Kidney glomerular epithelial cell (primary cell): ENCODE results near the gene GTF2H2C.
A peak's percentile ranks its signal among the peaks of the same experiment; 100 is the strongest.
"Not testable (repeated sequence)": the region's sequence is repeated elsewhere in the genome, so short reads cannot be mapped to it uniquely, and the experiment has no call there.

Source experiments
- DNase-seq: peaks from one replicate; lab custom pipeline; 2025; lab: John Stamatoyannopoulos, UW

GTF2H2C gene

DNA sequence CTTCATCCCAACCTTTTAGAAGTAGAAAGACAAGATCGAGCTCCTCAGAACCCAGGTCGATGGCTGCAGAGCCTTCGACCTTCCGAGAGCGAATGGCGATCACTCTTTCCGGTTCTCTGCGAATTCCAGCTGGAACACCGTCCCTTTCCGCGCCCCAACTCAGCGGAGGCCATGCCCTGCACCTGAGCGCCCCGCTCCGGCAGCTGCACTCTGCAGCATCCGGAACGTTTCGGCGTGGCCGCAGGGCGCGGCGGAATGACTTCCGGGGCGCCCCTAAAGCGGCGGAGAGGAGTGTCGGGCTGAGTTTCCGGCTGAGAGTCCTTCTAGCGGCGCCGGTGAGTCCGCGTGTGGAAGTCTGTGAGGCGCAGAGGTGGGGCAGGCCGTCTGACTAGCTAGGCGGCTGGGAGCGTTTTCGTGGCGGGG lies at the start of gene GTF2H2C:
GTF2H2C (plus strand) TSS at position 284 of the 423 bp plus-strand sequence. CDS start 4,942 bp downstream, outside the sequence.
- DNase-seq: not testable (repeated sequence)

DNA sequence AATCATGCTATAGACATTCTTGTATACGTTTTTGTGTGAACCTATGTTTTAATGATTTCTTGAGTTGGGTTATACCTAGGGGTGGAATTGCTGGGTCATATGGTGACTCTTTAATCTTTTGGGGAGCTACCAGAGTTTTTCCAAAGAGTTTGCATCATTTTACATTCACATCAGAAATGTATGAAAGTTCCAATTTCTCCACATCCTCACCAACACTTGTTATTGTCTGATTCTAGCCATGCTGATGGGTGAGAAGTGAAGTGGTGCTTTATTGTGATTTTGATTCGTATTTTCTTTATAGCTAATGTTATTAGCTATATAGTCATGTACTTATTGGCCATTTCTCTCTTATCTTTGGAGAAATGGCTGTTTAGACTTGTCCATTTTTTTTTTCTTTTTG lies 49.3 kb upstream of the GTF2H2C start:
- no peak for DNase-seq

DNA sequence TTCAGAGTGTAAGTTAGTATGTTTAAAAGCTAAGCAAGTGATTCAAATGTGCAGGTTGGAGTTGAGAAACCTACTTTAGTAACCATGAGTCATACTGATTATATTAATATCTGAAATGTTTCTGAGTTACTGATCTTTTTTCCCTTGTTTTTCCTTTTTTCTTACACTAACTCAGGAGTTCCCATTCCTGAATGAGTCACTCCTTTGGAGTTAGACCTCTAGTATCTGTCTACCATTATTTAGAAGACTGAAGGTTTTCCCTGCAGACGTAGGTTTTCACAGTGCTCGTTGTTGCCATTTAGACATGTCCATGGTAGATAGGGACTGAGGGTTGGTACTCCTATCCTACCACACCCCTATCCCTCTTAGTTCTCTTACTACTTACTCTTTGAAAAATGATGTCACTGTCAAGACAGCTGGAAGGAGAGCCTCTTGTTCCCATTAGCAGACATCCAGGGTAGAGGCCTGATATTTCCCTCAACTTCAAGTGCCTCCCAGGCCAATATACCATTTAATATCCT lies 47.2 kb upstream of the GTF2H2C start:
- DNase-seq: peak; percentile 44

DNA sequence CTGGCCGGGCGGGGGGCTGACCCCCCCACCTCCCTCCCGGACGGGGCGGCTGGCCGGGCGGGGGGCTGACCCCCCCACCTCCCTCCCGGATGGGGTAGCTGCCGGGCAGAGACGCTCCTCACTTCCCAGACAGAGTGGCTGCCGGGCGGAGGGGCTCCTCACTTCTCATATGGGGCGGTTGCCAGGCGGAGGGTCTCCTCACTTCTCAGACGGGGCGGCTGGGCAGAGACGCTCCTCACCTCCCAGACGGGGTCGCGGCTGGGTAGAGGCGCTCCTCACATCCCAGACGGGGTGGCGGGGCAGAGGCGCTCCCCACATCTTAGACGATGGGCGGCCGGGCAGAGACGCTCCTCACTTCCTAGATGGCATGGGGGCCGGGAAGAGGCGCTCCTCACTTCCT lies 44.4 kb upstream of the GTF2H2C start:
- not testable (repeated sequence) for DNase-seq

DNA sequence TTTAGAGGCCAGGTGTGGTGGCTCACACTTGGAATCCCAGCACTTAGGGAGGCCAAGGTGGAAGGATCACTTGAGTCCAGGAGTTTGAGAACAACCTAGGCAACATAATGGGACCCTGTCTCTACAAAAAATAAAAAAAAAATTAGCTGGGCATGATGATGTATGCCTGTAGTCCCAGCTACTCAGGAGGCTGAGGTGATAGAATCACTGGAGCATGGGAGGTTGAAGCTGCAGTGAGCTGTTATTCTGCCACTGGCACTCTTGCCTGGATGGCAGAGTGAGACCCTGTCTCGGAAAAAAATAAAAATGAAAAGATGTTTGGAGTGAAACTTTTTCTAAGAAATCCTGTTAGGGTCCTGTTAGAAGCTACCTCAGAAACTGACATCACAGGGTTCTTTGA lies 43.2 kb upstream of the GTF2H2C start:
- no peak for DNase-seq

DNA sequence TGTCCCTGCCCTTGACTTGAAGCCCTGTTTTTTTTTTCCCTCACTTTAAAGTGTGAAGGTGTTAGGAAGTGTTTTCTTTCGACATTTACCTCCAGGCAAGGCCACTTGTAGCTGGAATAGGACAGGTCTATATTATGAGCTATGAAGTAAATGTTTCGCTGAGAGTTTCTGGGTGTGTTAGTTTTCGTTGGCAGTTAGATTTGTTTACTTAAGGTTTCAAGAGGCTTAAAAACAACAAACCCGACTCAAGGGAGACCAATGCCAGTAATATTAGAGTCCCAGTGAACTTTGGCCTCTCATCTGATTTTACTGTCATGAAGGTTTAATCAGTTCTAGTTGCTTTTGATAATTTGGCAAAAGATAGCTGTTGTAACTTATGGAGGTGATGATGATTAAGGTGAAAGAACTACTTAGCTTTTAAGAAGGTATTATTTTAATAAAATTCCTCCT lies 42.2 kb upstream of the GTF2H2C start:
- DNase-seq: peak; percentile 50

DNA sequence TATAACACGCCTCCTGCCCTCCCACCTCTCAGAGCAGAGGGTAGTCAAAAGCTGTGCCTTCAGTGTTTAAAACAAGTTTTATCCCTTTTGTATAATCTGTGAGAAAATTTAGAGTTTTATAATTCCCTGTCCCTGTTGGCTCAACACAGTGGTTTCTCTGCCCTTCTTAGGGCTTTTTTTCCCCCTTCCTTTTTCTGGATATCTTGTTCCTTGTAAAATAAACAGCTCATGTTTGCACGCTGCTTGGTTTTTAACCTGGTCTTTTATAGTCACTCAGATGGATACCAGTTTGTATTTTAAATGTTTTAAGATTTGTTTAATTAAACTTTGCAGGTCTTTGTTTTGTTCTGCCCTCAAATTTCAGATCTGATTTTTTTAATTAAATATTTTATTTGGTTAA lies 40.7 kb upstream of the GTF2H2C start:
- DNase-seq: no peak

DNA sequence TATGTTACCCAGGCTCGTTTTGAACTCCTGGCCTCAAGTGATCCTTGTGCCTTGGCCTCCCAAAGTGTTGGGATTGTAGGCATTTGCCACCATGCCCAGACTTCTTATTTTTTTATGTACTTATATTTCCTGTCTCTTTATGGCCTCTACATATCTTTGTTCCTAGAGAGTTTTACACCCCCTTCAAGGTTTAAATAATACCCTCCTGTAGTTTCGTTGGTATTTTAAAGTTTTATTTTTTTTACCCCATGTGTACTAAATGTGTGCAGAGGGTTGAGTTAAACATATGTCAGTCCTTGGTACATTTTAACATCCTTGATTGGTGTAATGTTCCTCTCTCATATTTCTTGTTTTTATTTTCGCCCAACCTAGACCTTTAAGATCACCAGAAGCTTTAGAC lies 38.0 kb upstream of the GTF2H2C start:
- no peak for DNase-seq

DNA sequence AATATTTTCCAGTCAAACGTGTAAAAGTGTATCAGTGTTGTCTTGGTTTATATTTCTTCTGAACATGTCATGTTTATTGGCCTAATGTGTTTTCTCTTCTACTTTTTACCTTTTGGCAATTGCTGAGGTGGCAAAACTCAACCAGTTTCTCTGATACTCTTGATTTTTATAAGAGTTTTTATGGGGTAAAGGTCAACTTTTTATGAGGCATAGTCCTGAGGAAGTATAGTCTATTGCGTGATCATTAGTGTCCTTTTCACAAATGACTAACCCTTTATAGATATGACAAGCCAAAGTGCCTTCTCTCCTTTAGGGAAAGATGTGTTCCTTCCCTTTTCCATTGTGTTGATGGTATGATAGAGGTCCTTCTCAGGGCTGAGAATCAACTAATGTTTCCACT lies 34.5 kb upstream of the GTF2H2C start:
- no peak for DNase-seq

DNA sequence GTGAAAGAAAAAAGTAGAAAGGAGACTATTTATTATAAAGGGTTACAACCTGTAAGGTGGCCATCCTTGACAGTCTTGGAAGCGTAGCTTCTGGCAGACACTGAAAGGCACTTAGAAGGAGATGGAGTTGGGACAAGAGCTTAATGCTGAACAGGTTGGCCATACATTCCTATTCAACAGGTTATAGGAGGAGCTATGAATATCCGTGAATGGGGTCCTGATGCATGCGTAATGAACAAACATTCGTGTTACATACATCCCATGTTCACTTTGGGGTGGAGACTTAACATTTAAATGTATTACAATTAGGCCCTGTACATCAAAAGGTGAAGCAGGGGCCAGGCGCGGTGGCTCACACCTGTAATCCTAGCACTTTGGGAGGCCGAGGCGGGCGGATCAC lies 33.3 kb upstream of the GTF2H2C start:
- DNase-seq: no peak

DNA sequence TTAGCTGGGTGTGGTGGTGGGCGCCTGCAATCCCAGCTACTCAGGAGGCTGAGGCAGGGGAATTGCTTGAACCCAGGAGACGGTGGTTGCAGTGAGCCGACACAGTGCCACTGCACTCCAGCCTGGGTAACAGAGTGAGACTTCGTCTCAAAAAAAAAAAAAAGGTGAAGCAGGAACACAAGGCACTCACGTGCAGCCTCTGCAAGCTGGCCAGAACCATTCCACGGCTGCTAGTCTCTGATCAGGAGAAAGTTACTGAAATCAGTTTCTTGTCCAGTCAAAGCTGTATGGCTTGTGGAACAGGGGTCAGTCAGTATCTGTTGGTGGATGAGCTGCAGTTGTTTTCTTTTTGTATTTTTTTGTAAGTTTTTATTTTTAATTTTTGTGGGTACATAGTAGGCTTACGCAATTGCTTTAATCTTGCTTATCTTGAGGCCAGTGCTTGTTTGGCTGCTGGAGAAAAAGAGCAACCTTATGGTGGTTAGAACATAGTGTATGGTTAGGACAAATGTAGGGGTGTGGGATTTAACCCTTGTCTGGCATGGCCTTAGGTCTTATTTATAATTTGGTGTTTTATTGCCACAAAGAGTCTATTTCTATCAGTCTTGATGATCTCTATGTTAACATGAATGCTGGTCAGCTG lies 32.7 kb upstream of the GTF2H2C start:
- no peak for DNase-seq

DNA sequence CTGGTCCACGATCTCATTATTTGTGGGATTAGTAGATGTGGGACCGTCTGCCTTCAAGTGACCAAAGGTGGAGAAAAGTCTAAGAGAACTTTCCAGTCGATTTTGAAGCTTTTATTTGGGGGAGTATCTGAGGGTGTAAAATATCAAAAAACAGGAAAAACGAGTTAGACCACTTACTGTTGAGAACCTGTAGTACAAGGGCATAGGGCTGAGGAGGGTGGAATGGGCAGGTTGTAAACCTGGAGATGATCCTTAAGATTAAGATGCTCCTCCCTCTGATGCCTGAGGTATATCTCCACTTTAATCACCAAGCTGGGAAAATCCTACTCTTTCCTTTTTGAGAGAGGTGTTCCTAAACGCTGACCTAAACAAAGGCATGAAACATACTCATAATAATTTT lies 32.0 kb upstream of the GTF2H2C start:
- DNase-seq: no peak

DNA sequence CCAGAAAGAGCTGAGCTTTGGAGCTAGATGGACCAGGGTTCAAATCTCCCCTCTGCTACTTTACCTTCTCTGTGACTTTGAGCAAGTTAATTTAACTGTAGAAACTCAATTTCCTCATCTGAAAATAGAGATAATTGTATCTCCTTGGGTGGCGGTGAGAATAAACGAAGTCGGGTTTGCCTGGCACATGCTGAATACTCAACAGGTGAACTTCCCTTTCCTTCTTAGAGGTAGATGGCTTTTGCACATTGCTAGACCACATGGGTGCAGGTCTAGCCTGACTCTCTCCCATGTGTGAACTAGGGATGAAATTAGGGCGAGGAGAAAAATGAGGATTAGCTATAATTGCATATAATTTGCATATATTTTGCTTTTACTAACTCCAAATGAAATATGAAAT lies 31.4 kb upstream of the GTF2H2C start:
- DNase-seq: no peak

DNA sequence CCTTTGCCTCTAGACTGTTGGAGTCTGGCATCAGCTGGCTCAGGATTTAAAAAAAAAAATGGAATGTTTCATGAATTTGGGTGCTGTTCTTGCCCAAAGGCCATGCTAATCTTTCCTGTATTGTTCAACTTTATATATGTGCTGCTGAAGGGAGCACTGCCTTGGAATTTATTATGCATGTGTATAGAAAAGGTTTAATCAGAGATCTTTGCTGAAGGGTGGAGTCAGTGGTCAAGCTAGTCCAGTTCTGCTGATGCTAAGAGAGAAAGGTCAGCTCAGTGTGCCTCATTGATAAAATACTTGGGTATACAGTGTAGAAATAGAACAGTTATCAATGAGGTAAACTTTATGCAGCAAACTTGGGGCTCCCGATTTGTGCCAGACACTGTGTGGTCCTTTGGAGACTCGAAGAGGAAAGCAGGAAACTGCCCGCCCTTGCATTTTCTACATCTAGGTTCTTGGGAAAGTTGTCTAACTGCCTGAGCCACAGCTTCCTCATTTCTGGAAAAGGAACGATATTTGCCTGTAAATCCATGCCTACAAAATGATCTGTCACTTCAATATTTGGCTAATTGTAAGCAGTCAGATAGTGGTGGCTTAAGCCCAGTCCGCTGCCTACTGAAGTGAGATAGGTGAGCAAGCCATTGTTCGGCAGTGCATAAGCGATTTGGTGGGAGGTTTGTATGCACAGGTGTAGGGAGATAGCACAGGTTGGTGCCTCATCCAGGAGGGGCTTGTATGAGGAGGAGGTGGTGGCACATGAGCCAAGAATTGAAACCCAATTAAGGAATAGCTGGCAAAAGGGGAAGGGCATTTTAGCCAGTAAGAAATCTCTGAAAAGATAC lies 29.2 kb upstream of the GTF2H2C start:
- no peak for DNase-seq

DNA sequence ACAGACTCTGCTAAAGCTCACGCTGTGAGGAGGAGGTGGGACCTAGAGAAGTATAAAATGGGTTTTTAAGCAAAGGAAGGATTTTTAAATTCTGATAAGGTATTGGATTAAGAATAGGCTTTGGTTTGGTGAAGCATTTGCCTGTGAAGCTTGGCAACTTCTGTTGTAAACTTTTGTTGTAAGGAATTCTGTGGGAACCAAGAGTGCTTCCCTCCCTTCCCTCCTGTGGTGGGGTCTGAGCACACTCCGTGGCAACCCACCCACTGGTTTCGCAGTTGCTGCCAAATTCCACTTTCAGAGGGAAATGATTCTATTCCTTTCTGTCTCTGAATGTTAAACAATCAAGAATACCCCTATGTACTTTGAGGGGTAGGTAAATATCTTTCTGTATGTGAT lies 28.6 kb upstream of the GTF2H2C start:
- DNase-seq: no peak

DNA sequence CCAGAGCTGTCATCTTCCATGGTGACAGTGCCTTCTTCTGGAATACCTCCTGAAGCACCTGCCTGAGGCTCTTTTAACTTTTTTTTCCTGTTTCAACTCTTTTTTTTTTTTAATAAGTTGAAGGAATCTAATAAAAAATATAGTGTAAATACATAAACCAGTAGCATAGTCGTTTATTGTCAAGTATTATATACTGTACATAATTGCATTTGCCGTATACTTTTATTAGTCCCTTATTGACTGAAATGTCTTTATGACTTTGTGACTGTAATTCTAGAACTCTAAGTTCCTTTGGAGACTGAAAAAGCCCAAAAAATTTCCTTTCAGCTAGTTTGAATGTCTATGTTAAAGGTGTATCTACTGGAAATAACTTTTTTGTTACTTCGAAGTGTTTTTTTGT lies 22.1 kb upstream of the GTF2H2C start:
- DNase-seq: not testable (repeated sequence)

DNA sequence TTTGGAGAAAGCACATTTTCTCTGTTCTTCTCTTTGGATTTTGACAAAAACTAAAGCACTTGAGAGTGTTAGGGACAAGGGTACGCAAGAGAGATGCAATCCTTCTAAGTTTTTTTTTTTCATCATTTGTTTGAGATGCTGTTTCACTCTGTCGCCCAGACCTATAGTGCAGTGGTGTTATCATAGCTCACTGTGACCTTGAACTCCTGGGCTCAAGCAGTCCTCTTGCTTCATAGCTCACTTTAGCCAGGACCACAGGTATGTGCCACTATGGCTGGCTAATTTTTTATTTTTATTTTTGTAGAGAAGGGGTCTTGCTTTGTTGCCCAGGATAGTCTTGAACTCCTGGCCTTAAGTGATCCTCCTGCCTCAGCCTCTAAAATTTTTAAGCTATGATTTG lies 21.3 kb upstream of the GTF2H2C start:
- not testable (repeated sequence) for DNase-seq

DNA sequence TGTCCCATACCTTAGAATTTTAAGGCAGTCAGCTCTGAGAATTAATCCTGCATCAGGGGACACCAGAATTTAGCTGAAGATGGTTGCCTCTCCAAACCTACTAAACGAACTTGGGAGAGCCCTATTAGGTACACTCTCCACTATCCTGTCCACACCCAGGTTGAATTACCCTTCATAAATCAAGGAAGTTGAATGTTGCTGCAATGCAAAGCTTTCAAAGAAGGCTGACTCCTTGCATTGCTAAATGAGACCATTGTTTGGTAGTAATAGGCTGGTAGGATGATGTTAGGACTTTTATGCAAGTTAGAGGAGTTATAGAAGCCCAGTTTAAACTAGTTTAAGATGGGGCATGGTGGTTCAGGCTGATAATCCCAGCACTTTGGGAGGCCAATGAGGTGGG lies 18.6 kb upstream of the GTF2H2C start:
- DNase-seq: not testable (repeated sequence)

DNA sequence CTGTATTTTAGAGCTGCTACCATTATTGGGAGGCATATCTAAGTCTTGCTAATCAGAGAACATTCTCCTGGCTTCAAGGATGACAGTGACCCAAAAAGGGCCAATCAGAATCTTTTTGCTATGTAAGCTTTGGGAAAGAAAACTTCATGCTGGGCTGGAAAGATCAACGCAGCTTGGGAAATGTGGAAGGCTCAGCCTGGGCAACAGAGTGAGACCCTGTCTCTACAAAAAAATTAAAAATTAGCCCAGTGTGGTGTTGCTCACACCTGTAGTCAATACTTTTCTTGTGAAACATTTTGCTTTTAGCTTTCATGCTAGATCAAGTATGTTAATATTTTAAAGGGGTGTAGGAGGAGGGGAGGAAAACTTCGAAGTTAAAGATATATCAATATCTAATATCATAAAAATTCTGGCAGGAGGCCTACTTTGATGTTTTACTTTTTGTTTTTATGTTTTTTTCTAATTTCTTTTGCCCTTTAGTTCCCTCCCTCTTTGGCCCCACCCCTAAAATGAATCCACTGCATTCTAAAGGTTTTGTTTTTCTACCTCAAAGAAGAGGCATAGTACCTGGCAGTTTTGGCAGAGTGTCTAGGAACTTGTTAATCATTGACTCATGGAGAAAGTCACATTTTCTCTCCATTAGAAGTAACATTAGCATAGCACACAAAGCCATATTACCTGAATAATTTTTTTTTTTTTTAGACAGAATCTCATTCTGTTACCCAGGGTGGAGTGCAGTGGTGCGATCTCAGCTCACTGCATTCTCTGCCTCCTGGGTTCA lies 17.0 kb upstream of the GTF2H2C start:
- DNase-seq: not testable (repeated sequence)

DNA sequence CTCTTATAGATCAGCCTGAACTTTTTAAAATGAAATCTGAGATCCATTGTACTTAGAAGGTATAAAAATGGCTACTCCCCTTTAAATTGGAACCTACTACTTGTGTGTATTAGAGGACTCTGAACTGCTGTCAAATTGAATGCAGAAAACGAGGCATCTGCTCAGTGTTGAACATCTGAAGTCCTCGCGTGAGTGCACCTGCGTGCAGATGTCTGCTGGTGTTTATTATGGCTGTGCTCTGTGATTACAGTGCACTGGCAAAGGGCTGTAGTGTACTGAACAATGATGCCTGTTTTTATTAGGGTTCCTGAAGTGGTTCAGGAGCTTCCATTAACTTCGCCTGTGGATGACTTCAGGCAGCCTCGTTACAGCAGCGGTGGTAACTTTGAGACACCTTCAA lies 15.4 kb upstream of the GTF2H2C start:
- not testable (repeated sequence) for DNase-seq

DNA sequence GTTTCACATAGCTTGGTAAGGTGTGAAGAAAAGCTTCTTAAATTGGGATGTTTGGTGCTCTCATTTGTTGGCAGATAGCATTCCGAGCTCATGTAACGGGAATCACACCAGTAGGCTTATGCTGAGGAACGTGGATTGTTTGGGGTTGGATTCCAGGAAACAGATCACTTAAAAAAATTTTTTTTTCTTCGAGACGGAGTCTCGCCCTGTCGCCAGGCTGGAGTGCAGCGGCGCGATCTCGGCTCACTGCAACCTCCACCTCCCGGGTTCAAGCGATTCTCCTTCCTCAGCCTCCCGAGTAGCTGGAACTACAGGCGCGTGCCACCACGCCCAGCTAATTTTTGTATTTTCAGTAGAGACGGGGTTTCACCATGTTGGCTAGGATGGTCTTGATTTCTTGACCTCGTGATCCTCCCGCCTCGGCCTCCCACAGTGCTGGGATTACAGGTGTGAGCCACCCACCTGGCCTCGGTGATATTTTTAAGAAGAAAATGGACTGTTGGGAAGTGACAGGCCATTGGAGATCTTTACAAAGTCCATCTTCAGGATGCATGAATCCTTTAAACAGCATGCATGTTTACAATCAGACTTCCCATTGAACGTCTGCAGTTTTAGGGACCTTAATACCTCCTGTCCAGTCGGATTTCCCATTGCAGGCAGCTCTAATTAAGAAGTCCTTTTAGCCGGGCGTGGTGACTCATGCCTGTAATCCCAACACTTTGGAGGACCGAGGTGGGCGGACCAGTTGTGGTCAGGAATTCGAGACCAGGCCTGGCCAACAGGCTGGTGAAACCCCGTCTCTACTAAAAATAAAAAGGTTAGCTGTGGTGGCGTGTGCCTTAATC lies 818 bp downstream of the GTF2H2C start:
- not testable (repeated sequence) for DNase-seq
